GM21367 (cell line): ENCODE results near the gene XPNPEP1.

Experiments
- ATAC-seq: cut with Tn5 transposase; IDR thresholded peaks from one replicate; pipeline ENCODE4 v1.9.1; 2021; ENCODE audit not compliant: unreplicated experiment

Gene XPNPEP1

DNA sequence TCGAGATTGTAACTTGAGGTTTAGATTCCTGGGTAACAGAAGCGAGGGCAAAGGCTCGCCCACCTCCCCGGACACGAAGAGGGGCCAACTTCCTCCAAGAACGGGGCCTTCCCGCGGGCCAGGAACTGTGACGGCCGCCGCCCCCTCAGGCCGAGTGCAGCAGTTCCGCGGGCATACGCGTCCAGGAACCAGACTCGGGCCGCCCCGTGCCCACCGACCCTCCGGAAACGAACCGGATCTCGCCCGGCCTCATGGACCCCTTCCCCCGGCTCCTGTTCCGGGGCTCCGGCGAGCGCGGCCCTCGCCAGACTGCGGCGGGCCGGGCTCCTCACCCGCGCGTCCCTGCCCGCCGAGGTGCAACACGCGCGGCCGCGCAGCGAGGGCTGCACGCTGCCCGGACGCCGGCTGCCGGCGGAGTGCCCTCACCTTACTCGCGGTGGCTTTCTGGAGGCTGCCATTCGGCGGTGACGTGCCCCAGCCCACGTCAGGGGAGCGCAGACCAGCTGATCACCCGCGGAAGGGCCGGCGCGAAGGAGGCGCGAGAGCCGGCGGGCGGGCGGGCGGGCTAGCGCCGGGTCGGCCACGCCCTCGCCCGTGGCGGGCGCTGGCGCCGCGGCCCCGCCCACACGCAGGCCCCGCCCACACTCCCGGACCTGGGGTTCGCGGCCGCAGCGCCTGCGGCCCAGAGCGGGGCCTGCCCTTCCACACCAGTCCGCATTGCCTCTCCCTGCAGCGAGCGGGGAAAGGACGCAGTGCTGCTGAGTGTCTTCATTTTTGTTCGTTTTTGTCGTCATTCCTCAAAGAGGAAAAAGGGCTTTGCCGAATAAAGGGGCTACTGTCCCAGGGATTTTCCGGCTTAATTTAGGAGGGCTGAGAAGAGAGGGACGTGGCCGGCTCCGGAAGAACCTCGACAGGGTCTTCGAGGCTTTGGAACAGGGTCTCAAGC, at the start of gene XPNPEP1:
XPNPEP1 (minus strand) TSS at position 536 of the 946 bp plus-strand sequence; CDS start at position 458, 78 bp downstream.
- ATAC-seq = peak; percentile 95

DNA sequence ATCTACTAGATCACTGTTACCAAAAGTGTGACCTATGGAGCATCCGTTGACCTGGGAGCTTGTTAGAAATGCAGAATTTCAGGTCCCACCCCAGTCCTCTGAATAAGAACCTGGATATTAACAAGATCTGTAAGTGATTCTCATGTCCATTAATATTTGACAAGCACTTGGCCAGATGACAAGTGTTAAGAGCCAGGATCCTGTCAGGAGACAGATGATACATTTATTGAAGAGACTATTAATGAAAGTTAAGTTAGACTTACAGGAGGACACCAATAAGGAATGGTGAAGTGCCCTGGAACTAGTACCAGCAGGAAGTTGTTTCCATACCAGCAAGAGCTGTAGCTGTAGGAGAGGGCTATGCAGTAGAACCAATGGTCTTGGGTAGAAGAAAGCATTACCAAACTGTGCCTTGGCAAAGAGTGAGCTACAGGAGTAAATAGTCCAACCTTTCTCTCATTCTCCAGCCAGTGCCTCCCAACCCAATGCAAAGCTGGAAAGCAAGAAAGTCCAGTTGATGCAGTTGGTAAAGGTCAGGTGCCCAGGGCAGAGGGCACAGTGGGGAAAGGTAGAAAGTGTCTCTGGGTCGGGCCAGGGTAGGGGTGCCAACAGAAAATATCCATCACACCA, 49.2 kb upstream of the XPNPEP1 start:
- ATAC-seq = no peak

DNA sequence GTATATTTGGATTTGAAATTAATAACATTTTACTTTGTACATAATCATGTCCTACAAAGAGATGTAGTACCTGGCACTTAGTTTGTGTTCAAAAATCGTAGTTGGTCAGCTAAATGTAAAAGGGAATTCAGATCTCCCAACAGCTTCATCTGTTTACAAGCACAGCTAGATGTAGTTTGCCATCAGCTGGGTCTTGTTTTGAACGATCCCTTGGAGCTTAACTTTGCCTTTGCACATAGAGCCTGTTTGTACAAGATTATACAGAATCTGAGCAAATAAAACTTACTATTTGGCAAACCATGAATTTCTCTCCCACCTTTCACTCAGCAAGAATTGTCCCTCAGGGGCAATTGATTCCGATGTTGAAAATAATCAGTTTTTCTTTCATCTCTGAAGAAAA, 48.3 kb upstream of the XPNPEP1 start:
- no peak for ATAC-seq

DNA sequence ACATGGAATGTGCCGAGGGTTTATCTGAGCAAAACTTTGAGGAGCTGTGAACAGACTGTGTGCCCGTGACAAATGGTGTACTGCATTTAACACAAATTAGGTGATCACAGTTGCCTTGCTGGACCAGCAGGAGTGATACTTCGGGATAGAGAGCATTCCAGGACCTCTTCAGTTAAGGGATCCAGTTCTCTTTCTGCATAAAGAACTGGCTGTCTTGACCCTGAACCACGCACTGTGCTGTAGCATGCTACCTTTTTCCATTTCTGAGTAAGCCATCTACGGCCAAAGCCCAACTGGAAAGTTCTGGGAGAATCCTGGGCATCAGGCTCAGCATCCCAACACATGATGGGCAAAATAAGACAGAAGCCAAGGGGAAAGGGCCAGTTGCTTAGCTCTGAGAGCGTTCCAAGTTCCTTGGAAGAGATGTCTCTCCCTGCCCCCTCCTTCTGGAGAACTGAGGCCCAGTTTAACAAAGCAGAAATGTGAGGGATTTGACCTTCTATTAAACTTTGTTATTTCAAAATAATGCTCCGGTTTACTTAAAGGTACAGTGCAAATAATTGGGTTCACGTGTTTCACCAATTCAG, 46.5 kb upstream of the XPNPEP1 start:
- no peak for ATAC-seq

DNA sequence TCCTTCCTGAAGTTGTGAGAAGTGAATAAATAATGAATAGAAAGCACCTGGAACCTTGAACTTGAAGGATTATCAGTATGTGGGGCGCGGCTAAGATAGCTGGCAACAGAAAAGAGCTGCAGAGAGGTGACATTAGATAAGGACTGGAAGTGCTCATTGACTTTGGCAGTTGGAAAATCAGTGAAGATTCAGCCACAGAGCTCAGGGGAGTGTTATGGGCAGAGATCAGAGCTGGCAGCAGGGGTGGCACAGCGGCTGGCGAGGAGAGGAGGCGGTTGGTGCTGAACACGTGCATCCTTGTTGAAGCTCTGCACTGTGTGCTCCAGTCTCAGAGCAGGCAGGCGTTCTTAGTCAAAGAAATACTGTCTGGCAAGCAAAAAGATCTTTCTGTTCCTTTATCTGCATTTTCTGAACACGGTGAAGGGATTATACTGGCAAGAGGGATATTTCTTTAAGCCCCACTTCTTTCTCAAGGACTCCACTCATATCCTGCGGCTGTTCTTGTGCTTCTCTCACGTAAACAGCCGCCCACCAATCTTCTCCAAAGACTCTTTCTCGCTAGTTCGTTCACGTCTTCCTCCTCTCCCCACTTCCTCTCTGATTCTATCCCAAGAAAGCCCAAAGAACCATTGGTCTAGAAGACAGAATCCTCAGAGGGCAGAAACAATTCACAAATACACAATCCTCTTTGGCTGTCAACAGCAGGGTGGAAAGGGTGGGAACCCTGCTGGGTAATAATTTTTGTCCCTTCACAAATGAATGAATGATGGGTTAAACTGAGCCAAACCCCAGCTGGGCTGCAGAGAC, 45.8 kb upstream of the XPNPEP1 start:
- ATAC-seq = no peak

DNA sequence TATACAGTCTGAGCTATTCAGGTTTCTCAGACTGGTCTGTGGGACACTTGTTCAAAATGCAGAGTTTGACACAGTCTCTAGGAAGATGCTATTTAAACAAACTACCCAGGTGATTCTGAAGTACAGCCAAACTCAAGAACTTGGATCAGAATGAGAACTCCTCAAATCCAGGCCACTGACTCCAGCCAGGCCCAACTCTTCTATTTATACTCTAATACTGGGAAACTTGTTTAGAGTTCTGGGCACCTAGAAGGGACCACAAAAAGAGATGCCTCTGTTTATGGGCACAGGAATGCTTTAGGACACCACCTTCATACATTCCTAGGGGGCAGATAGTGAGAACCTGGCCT, 44.4 kb upstream of the XPNPEP1 start:
- ATAC-seq = no peak

DNA sequence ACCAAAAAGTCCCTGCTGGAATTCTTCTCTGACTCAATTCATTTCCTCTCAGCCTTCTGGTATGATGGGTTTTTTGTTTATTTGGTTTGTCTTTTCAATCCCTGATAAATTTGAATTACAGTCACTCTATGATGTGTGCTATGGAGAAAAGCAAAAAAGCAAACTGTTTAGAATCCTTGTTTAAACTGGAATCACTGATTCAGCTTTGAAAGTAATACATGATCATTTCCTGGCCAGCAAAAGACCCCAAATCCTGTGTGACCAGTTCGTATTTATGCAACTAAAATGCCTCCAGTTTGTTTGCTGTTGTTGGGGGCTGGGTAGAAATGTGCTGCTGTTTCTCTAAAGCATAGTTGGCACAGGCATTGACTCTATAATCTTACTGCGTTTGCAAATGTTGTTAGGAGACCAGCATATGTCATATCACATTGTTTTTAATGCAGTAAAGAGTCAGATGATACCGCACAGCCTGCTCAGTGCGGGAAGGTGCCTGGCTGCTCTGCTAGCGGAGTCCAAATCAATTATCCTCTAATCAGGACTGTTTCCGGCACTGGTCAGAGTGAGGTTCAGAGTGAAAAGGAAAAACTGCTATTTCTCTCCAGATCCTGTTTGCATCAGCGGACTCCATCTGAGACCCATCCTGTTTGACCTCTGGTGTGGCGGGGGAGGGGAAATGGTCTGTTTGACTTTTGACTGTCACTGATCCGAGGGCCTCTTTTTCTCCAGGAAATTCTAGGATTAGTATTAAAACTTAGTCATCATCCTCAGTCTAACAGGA, 43.8 kb upstream of the XPNPEP1 start:
- no peak for ATAC-seq

DNA sequence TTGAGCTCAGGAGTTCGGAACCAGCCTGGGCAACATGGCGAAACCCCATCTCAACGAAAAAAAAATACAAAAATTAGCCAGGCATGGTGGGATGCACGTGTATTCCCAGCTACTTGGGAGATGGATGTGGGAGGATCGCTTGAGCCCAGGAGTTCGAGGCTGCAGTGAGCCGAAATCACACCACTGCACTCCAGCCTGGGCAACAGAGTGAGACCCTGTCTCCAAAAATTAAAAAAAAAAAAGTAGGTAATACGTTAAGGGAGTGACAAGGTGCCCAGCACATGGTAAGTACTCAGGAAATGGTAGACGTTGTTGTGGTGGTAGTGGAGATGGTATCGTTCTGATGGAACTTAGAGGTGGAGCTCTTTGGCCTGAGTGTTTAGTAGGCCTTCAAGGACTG, 41.0 kb upstream of the XPNPEP1 start:
- ATAC-seq = no peak

DNA sequence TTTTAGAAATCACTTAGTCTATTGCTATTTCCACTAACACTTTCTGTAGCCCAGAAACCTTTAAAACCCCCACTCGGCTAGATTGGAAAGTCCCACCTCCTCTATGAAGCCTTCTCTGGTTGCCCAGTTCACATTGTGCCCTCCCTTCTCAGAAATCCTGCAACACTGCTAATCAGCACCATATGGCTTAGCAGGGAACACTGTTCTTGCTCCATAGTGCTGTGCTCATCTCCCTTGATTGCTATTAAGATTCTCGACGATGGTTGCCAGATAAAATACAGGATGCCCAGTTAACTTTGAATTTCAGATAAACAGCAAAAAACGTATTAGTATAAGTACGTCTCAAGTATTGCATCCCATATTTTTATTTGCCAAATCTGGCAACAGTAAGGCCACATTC, 40.1 kb upstream of the XPNPEP1 start:
- no peak for ATAC-seq

DNA sequence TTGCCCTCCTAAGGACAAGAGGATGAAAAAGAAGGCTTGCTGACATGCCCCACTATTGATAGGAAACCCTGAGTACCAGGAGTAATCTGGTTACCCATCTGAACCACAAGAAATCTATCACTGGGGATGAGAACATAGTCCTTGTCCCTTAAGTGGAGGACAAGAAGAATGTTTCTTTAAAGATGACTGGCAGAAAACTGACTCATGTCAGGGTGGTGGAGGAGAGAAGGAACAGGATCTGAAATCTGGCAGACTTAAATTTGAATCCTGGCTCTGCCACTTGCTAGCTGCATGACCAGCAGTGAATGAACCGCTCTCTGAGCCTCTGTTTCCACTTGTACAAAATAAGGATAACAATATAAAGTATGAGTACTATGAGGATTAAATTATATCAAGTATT, 38.9 kb upstream of the XPNPEP1 start:
- ATAC-seq = no peak

DNA sequence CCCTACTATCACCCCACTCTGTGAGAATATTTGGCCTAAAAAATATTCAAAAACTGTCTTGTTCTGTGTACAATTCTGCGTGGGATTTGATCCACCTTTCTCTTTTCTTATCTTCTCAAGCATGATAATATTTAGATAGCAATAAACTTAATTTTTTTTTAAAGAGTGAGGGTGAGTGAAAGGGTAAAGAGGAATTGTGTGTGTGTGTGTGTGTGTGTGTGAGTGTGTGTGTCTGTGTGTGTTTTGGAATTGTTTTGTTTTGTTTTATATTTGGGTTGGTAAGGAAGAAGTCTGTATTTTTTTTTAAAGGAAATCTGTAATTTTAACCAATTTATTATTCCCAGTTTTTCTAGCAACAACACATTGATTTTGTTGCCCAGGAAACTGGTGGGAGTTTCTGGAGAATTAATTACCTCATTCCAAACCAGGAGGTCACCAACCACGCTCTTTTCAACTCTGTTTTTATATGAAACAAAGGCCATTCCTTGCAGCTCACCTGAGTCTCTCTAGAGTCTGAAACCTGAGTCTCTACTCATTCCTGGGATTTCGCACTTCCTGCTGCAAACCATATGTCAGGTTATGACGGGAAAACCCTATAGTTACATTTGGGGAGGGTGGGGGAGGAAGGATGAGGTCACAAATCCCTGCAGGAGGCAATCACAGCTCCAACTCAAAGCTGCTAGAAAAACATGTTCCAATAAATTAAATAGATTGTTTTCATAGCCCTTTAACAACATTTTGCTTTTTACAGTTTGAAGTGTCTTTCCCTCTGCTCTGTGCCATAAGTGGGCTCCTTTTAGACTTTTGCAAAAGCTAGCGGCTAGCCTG, 38.1 kb upstream of the XPNPEP1 start:
- no peak for ATAC-seq

DNA sequence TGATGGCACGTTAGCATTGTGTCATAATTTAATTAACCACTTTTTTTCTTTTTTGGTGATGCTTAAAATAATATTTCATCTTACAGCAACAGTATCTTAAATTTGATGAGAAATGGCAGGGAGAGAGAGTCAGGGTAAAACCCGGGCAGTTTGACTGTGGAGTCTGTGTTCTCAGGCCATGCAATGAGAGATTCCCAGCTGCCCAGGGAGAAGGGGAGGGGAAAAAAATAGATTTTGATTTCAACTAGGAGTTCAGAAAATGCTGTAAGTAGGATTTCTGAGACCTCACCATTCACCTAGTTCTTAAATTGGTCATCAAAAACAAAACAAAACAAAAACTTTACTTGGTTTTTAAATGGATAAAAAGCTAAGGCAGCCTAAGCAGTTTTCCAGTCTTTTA, 37.4 kb upstream of the XPNPEP1 start:
- no peak for ATAC-seq

DNA sequence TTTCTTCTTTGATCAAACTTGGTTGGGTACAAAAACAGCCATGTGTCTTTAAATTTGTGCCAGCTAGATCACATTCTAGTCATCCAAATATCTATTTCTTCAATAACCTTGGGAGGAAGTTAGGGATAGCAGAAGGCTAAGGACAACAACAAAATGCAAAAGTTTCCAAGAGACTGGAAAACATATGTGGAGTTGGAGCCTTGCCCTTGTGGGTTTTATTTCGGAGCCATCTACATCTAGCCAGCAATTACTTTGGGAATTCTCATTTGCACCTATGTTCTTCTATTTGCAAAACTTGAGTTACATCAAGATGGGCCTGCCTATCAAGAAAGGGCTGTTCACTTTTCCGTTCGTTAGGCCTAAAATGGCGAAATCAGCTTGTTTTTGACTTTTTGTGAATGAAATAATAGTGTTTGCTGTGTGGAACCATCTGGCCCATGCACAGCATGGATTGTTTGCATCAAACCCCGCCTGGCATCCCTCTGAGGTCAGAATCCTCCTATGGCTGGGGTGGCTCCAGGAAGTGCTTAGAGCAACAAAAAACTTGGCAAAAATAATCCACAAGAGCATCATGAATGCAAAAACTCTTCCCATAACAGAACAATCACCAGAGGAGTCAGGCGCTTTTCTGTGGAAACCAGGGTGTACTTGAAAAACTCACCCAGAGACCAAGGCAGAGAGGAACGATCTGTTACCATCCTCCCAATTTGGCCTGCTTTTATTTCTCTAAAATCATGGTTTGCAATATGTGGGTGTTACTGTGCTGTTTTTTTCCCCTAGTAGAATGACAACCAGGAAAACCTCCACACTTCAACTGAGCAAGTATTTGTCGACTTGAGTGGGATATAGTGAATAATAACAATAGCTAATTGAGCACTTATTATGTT, 36.2 kb upstream of the XPNPEP1 start:
- ATAC-seq = no peak

DNA sequence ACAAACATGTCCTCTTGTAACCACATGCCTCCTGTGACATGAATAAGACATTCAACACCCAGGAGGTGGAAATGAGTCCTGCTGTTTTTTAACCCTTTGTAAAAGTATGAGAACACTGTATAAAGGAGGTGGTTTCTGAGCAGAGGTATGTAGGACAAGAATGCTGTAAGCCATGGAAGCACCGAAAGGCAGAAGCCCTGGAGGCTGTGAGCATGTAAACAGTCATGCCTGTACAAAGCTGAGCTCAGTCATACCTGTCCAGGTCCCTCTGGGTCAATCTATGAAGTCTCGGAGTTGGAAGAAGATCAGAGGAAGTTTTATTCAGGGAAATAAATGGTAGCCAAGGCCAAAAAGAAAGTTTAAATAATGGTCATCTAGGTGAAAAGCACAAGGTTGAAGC, 34.7 kb upstream of the XPNPEP1 start:
- no peak for ATAC-seq

DNA sequence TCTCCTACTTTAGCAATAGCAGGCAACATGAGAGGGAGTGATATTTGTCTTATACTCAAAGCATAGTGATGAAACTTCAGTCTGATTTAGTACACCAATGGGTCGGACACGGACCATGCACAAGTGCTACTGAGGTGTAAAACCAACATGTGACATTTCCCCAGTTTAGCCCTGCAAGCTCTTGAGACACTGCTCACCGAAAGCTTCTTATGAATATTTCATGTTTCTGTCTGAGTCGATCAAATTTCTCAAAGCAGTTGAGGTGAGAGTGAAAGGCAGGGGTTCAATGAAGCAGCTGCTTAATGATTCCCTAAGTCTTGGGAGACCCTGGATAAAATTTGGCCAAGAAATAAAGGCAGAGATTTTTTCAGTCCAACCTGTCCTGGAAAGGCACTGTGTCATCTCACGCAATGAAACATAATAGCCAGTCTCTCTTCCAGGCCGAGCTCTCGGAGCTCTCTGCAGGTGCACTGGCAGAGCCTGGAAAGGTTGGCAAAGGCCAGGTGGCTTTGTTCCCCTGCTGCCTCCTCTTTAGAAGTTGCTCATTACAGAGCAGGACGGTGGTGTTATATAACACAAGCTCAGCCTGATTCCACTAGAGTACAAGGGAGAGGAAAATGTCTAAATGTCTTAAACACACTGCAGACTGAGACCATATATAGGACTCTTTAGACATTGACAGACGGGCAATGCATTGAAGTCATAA, 33.9 kb upstream of the XPNPEP1 start:
- ATAC-seq = peak; percentile 97

DNA sequence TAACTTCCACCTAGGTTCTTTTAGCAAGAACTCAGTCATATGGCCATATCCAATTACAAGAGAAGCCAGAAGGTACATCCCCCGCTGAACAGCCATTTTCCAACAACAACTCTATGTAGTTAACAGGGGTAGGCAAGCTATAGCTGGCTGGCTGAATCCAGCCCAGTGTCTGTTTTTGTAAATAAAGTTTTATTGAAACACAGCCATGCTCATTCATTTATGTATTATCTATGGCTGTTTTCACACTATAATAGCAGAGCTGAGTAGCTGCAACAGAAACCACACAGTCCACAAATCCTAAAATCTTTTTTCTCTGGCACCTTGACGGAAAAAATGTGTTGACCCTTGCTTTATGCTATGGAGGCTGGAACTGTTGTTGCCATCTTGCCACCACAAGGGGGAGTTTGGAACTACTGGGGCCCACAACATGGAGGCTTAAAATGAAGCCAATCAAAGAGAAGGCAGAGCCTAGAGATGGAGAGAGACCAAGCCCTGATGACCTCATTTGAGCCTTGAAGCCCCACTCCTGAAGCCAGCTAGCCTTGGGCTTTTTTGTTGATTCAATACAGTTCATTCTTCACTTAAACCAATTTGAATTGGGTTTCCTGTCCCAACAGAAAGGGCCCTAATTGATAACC, 33.3 kb upstream of the XPNPEP1 start:
- peak; percentile 71 for ATAC-seq

DNA sequence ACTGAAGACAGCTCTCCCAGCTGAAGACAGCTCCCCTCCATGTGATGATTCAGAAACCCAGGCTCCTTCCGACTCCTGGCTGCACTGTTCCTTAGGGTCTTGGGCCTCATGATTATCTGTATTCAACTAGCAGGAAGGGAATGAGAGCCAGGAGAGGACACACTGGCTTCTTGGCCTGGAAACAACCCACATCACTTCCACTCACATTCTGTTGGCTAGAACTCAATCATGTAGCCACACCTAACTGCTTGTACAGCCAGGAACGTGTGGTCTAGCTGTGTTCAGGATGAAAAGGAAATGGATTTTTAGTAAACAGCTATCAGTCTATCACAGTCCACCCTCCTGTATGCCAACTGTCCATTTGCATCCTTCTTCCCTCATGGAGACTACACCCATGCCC, 30.5 kb upstream of the XPNPEP1 start:
- ATAC-seq = no peak

DNA sequence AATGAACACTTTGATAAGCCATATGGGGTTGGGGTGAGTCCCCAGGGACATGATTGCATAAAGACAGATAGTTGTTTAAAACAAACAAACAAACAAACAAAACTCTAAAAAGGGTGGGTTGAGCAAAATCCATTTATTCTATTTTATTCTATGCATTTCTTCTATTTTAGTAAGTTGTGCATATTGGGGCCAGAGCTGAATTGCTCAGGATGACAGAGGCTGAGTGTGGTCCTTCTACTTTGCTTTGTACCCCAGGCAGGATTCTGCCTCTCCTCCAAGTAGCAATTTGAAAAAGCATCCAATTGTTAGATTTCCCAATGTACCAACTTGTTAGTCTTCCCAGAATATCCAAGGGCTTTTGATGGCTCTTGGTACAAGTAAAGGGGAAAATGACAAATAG, 29.2 kb upstream of the XPNPEP1 start:
- no peak for ATAC-seq
